HL-60/S4 treated with phorbol 12-myristate 13-acetate at 8.2 ng/mL for 4 days and 3 days (cell line): ENCODE data around the gene AMBRA1.

Experiments
- in situ Hi-C: fragments of 300-500 bp; cut with MboI; formaldehyde crosslinking; loops from 2 replicates; pipeline ENCODE4 v1.15.0; 2022; ENCODE audit warnings: low sequenced_read_pairs

The AMBRA1 gene

GRCh38 chr11:46356924-46357482 lies 236.8 kb downstream of the AMBRA1 start:
- in situ Hi-C loops, result no loop called here

DNA sequence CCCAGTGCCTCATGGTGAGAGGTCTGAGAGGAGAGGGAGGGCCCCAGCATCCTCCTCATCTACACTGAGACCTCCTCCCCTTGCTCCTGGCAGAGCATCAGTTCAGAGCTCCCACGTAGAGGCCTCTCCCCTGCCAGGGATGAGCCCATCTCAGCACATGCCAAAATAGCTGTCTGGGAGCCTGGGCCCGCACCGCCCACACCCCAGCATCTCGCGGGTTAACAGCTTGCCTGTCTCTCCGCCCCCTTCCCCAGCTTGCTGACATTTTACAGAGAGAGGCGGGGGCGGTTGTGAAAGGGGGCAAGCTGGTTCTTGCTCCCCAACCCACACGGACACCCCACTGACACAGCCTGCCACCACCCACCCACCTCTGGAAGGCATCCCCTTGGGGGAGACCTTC lies 240.1 kb downstream of the AMBRA1 start:
- in situ Hi-C loops, result no loop called here

DNA sequence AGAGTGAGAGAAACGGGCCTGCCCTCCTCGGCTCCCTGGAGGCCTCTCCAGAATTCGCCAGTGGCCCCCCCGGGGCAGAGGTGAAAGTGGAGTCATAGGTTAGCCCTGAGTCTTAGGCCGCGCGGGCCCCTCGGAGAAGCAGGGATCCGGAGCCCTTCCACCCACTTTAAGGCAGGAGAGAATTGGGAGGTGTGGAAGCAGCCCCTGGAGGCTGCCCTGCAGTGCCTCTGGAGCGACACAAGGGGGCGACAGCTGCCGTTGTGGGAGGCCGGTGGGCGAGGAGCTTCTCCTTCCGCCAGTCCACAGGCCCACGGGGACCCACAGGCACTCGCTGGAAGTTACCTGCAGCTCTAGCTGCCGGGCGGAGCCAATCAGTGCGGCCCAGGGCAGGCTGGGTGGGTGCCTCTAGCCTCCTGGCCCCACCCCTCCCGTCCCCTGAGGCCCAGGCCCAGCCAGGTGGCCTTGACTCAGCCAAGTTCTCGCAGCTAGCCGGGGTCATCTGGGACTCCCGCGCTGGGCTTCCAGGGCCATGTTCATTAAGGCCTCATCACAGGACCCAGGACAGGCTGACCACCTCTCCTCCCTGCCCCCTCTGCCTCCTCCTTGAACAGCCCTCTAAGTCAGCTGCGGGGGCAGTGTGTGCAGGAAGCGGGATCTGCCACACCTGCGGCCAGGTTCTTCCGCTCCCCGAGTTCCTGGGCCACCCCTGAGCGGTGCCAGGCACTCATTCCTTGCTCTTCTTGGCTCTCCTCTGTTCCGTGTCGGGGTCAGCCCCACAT lies 241.6 kb downstream of the AMBRA1 start:
- in situ Hi-C loops, result no loop called here

DNA sequence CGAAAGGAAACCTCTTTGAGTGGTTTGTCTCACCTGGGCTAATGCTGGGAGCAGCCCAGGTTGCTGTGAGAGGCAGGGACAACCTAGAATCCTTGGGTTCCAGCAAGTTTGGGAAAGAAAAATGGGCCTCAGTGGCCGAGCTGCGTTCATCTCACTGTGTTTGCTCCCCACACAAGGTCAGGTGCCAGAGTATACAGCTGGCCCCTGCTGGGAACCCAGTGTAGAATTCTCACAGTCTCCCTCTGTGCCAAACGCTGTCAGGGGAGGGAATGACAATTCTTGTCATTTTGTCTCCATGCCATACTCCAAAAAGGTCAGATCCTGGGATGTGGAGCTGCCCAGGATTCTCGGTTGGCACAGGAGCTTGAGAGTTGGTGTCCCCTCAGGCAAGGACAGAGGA lies 242.2 kb downstream of the AMBRA1 start:
- in situ Hi-C loops, result no loop called here

DNA sequence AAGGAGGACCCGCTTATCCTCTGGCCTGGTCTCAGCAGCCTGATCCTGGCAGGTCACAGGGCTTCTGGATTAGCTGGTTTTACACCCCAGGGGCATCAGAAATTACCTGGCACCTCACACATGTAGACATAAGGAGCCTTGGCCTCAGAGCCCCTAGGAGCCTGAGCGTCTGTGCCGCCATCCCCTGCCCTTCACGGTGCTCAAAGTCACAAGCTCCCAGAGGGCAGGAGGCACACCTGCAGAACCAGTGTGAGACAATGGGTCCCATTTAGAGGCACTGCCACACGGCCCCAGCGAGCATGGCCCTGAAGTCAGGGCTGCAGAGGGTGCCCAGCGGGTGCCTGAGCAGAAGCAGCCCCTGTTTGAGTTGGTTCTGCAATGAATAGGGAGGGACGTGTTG lies 242.7 kb downstream of the AMBRA1 start:
- in situ Hi-C loops, result no loop called here

GRCh38 chr11:46350695-46351094 lies 243.1 kb downstream of the AMBRA1 start:
- in situ Hi-C loops, result no loop called here

GRCh38 chr11:46348566-46349401 lies 245.0 kb downstream of the AMBRA1 start:
- in situ Hi-C loops, result no loop called here

DNA sequence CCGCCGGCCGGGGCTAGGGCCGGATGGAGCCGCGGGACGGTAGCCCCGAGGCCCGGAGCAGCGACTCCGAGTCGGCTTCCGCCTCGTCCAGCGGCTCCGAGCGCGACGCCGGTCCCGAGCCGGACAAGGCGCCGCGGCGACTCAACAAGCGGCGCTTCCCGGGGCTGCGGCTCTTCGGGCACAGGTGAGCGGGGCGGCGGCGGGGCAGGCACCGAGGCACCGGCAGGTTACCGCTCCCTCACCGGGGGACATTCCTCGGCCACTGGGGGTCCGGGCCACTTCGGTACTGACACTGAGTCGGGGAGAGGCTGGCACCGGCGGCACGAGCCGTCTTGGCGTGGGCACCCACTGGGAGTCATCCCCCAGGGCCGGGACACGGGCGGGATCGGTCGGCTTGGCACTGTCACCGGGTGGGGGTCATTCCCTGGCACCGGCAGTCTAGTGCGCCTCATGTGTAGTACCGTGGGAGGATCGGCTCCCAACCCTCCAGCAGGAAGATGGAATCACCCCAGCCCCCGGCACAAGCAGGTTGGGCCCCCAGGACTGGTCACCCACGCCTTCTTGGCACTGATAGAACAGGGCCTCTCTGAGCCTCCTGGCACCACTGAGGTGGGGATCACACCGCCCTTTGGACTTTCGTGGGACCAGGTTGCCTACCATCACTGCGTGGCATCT lies 246.0 kb downstream of the AMBRA1 start:
- in situ Hi-C loops, result no loop called here

GRCh38 chr11:46346886-46347636 lies 246.8 kb downstream of the AMBRA1 start, which contains the start of gene DGKZ:
TSS of gene DGKZ (plus strand) at chr11:46347463. CDS start at chr11:46347660, 197 bp downstream.
- in situ Hi-C loops, result no loop called here
